NB4 (cell line): Measurements from ENCODE around the gene PCNX2.

Experiments used
- CTCF ChIP-seq: IDR thresholded peaks from one replicate; pipeline ENCODE4 v1.5.1; 2012; ENCODE audit warnings: low read depth, low read length
- MAX ChIP-seq: IDR thresholded peaks from 2 replicates; pipeline ENCODE4 v1.6.1; 2011; ENCODE audit warnings: low read depth, low read length
- POLR2A ChIP-seq: IDR thresholded peaks from 2 replicates; pipeline ENCODE4 v1.6.1; 2011; ENCODE audit warnings: mild to moderate bottlenecking; ENCODE audit not compliant: insufficient read length; ENCODE audit errors: extremely low read depth

- TF ChIP-seq MAX (no peak), CTCF (no peak), POLR2A (no peak)
Observed at GRCh38 chr1:232943679-232944252, 351.8 kb downstream of the PCNX2 start.
